GM10266 (cell line): ENCODE measurements around the gene TMEM200C.

Experiments
- DNase-seq: peaks from one replicate; pipeline ENCODE4 v3.0.0; 2012; ENCODE audit errors: extremely low spot score
- CTCF ChIP-seq: IDR thresholded peaks from 2 replicates; pipeline ENCODE4 v1.5.1; 2012; ENCODE audit warnings: mild to moderate bottlenecking, low read depth; ENCODE audit not compliant: control insufficient read depth, insufficient read depth; ENCODE audit errors: missing control alignments

TMEM200C gene

GRCh38 chr18:5937121-5937520, 41.8 kb upstream of the TMEM200C start:
- DNase-seq, result no peak
- no peak for TF ChIP-seq CTCF

- no peak for TF ChIP-seq CTCF
- DNase-seq, result no peak
Observed at GRCh38 chr18:5930789-5931188, 35.5 kb upstream of the TMEM200C start.

- TF ChIP-seq CTCF, result no peak
- no peak for DNase-seq
Observed at GRCh38 chr18:5918205-5918858, 23.0 kb upstream of the TMEM200C start.

- DNase-seq, result no peak
- no peak for TF ChIP-seq CTCF
Observed at GRCh38 chr18:5914951-5915350, 19.6 kb upstream of the TMEM200C start.

GRCh38 chr18:5914016-5914415, 18.7 kb upstream of the TMEM200C start:
- no peak for TF ChIP-seq CTCF
- no peak for DNase-seq

GRCh38 chr18:5912566-5912965, 17.2 kb upstream of the TMEM200C start:
- TF ChIP-seq CTCF, result no peak
- no peak for DNase-seq

GRCh38 chr18:5909125-5909524, 13.8 kb upstream of the TMEM200C start:
- no peak for TF ChIP-seq CTCF
- no peak for DNase-seq
